Gastrocnemius medialis (tissue), 4 donors: Measurements from ENCODE around the gene PFKFB4. TPM values are rescaled to one million over a fixed set of nuclear protein-coding genes. Genes with fewer than 3 reads are reported as not detected.
"Not testable (repeated sequence)": the region's sequence is repeated elsewhere in the genome, so short reads cannot be mapped to it uniquely, and the experiment has no call there.

Experiments
- ATAC-seq, 2 donors: fragments of 150-250 bp; one replicate each; pipeline ENCODE4 v1.9.1; 2016
- DNase-seq, 2 donors: peaks; one replicate each; pipeline ENCODE4 v3.0.0-alpha.2; 2019
- H3K27ac ChIP-seq, 4 donors: fragments of 200-600 bp; sonication (generic); 1 replicate in 1 of 4; 2 replicates in 3 of 4; pipeline ENCODE4 v1.5.1; 2016 to 2018; ENCODE audit warnings: mild to moderate bottlenecking in 2 of 4, moderate library complexity in 1 of 4
- H3K27me3 ChIP-seq, 3 donors: fragments of 200-600 bp; sonication (generic) in 2 of 3; 1 replicate in 1 of 3; 2 replicates in 2 of 3; pipeline versions ENCODE4 v1.5.1 to v1.6.0; 2016 to 2019; ENCODE audit warnings: mild to moderate bottlenecking in 1 of 3, moderate library complexity in 1 of 3
- H3K36me3 ChIP-seq, 2 donors: fragments of 200-600 bp; sonication (generic) in 1 of 2; one replicate each; pipeline ENCODE4 v1.5.1; 2017 to 2018
- H3K4me1 ChIP-seq, 2 donors: fragments of 200-600 bp; sonication (generic) in 1 of 2; one replicate each; pipeline ENCODE4 v1.5.1; 2016 to 2017; ENCODE audit warnings: mild to moderate bottlenecking in 2 of 2
- H3K4me3 ChIP-seq, 4 donors: fragments of 200-600 bp; sonication (generic) in 3 of 4; 1 replicate in 1 of 4; 2 replicates in 3 of 4; pipeline ENCODE4 v1.5.1; 2016 to 2019; ENCODE audit warnings: mild to moderate bottlenecking in 2 of 4
- H3K9me3 ChIP-seq, 3 donors: fragments of 200-600 bp; sonication (generic) in 2 of 3; 1 replicate in 1 of 3; 2 replicates in 2 of 3; pipeline ENCODE4 v1.5.1; 2016 to 2019
- POLR2A ChIP-seq, 2 donors: fragments of 450-650 bp; IDR thresholded peaks; one replicate each; pipeline ENCODE4 v1.6.1; 2017; ENCODE audit warnings: antibody characterized with exemption in 2 of 2, mild to moderate bottlenecking in 2 of 2, moderate library complexity in 2 of 2
- in situ Hi-C, 4 donors: fragments of 200-750 bp; cut with MboI; loops; one replicate each; pipeline versions ENCODE4 v1.15.0 to v1.8.0; 2017; ENCODE audit warnings: low sequenced_read_pairs in 4 of 4
- intact Hi-C: fragments of 100-400 bp; cut with DNase I; formaldehyde crosslinking; loops from one replicate; pipeline ENCODE4 v1.15.1; 2023; ENCODE audit warnings: low total_unique reads
- total RNA-seq, 4 donors: library from RNA; depleted of rRNA; stranded (reverse); fragments of >200 nt; gene quantifications; one replicate each; pipeline versions ENCODE4 v1.1.0 to v1.2.3, GENCODE V29; 2016
- TF ChIP-seq, protein P1 (sequence below), 5 experiments: fragments of 450-650 bp in 3 of 5; fragments of 200-600 bp in 2 of 5; sonication (generic) in 2 of 5; IDR thresholded peaks in 4 of 5; conservative IDR thresholded peaks in 1 of 5; 1 replicate in 4 of 5; 2 replicates in 1 of 5; pipeline ENCODE4 v1.5.1; 2016 to 2019; ENCODE audit warnings: antibody characterized with exemption in 5 of 5, mild to moderate bottlenecking in 3 of 5, moderate library complexity in 3 of 5

The PFKFB4 gene
- total RNA-seq, 4 donors from 2014 or later: 0.87 to 2.6 (median 1.7) TPM

DNA sequence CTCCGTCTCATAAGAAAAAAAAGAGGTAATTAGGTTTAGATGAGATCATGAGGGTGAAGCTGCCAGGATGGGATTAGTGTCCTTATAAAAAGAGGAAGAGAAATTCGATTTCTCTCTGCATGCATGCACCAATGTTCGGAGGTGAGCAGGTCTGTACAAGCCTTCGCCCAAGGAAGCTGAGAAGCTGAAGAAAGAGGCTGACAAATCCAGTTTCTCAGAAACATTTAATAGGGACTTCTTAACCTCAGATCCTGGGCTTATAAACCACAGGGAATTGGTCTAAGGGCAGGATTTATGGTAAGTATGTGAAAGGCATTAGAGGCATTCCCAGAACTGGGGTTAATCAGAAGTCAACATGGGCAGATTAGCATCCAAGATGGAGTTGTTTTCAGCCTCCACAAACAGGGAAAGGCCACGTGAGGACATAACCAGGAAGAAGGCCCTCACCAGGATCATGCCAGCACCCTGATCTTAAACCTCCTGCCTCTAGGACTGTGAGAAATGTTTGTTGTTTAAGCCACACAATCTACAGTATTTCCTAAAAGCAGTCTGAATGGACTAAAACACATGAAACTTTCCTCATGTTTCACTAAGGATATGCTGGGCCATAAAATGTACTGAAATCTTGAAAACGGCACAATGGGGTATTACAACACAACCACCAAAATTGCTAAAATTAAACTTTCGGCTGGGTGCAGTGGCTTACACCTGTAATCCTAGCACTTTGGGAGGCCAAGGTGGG lies 64.0 kb downstream of the PFKFB4 start:
- peaks cover 0 to 5% of the 10 kb centered on the region in 2 donors for H3K36me3 ChIP-seq
- in situ Hi-C loops: no loop called here

DNA sequence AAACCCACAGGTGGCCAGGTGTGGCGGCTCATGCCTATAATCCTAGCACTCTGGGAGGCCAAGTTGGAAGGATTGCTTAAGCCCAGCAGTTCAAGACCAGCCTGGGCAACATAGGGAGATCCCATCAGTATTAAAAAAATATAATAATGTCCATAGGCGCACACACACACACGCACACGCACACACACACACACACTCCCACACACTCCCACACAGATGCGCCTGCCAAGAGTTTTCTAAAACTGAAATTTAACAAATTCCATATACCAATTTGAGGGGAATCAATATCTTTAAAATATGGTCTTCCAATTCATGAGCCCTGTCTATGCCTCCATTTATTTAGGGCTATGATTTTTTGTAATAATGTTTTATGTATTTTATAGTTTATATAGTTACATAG lies 69.7 kb downstream of the PFKFB4 start:
- ATAC-seq (no peak), DNase-seq (no peak)
- H3K9me3 ChIP-seq: no peaks in the 10 kb centered on the region
- no peak overlapping the region for H3K27ac ChIP-seq
- H3K27me3 ChIP-seq: no peaks in the 10 kb centered on the region
- H3K4me1 ChIP-seq: no peaks in the 10 kb centered on the region
- H3K36me3 ChIP-seq: no peaks in the 10 kb centered on the region
- in situ Hi-C loops (no loop called here), intact Hi-C loops (no loop called here)
- no peak for TF ChIP-seq POLR2A (IDR thresholded peaks at IDR 0.05)
- TF ChIP-seq, protein P1, sequence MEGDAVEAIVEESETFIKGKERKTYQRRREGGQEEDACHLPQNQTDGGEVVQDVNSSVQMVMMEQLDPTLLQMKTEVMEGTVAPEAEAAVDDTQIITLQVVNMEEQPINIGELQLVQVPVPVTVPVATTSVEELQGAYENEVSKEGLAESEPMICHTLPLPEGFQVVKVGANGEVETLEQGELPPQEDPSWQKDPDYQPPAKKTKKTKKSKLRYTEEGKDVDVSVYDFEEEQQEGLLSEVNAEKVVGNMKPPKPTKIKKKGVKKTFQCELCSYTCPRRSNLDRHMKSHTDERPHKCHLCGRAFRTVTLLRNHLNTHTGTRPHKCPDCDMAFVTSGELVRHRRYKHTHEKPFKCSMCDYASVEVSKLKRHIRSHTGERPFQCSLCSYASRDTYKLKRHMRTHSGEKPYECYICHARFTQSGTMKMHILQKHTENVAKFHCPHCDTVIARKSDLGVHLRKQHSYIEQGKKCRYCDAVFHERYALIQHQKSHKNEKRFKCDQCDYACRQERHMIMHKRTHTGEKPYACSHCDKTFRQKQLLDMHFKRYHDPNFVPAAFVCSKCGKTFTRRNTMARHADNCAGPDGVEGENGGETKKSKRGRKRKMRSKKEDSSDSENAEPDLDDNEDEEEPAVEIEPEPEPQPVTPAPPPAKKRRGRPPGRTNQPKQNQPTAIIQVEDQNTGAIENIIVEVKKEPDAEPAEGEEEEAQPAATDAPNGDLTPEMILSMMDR (IDR thresholded peaks at IDR 0.05 in 4 of 5, conservative IDR thresholded peaks at IDR 0.05 in 1 of 5): no peak
- H3K4me3 ChIP-seq: no peak overlapping the region

More for the DNA sequence above, 64.0 kb downstream of the PFKFB4 start:
- intact Hi-C loops: no loop called here
- Histone ChIP-seq H3K27me3 (no peaks in the 10 kb centered on the region), H3K4me3 (no peak overlapping the region), H3K27ac (no peak overlapping the region), H3K9me3 (no peaks in the 10 kb centered on the region), H3K4me1 (no peaks in the 10 kb centered on the region)
- TF ChIP-seq, protein P1 (IDR thresholded peaks at IDR 0.05 in 4 of 5, conservative IDR thresholded peaks at IDR 0.05 in 1 of 5): no peak
- TF ChIP-seq POLR2A (IDR thresholded peaks at IDR 0.05): no peak
- DNase-seq: no peak
- no peak for ATAC-seq

DNA sequence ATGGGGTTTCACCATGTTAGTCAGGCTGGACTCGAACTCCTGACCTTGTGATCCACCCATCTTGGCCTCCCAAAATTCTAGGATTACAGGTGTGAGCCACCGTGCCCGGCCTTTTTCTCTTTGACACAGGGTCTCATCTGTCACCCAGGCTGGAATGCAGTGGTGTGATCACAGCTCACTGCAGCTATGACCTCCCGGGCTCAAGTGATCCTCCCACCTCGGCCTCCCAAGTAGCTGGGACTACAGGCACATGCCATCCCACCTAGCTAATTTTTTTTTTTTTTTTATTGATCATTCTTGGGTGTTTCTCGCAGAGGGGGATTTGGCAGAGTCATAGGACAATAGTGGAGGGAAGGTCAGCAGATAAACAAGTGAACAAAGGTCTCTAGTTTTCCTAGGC lies 73.8 kb downstream of the PFKFB4 start:
- H3K4me3 ChIP-seq, H3K27me3 ChIP-seq, intact Hi-C loops, H3K9me3 ChIP-seq, ATAC-seq, H3K4me1 ChIP-seq, H3K36me3 ChIP-seq, DNase-seq, H3K27ac ChIP-seq, in situ Hi-C loops: not testable (repeated sequence)

DNA sequence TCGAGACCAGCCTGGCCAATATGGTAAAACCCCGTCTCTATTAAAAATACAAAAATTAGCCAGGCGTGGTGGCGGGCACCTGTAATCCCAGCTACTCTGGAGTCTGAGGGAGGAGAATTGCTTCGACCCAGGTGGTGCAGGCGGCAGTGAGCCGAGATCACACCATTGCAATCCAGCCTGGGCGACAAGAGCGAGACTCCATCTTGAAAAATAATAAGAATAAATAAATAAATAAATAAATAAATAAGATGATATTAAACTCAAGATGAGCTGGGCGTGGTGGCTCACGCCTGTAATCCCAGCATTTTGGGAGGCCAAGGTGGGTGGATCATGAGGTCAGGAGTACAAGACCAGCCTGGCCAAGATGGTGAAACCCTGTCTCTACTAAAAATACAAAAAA lies 75.7 kb downstream of the PFKFB4 start:
- H3K9me3 ChIP-seq, H3K36me3 ChIP-seq, DNase-seq, H3K27me3 ChIP-seq, H3K4me3 ChIP-seq, intact Hi-C loops, H3K27ac ChIP-seq, in situ Hi-C loops, H3K4me1 ChIP-seq, ATAC-seq: not testable (repeated sequence)

DNA sequence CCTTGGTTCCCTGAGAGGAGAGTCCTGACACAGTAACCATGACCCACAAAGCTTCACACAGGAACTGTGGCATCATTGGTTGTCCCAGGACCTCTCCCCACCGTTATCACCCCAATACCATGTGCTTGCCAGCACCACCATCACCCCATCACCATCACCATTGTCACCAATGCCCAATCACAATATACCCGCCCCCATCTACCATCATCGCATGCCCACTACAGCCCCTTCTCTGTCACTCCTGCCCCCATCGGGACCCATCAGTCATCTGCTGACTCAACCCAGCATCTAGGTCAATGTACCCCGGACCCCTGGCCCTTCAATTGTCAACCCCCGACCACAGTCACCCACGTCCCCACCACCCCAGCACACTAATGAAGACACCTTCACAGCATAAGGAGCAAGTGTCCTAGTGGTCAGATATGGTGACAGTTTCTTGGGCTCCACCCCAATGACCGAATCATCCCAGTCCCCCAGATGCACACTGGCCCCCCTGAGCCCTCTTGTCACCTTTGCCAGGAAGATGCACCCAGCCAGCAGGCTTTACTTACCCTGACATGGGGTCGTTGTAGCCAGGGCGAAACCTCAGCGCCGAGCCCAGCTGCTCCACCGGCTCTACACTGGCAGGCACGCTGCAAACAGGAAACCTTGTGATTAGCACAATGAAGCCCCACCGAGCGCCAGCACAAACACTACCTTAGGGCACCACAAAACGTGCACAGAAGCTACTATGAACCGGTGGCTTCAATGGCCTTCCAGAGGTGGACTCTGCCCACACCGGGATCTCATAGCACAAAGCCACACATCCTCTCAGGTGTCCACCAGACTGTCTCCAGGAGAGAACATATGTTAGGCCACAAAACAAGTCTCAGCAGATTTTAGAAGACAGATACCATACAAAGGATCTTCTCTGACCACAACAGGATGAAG lies 77.7 kb downstream of the PFKFB4 start:
- TF ChIP-seq POLR2A (IDR thresholded peaks at IDR 0.05): no peak
- intact Hi-C loops (no loop called here), in situ Hi-C loops (no loop called here)
- DNase-seq: no peak
- Histone ChIP-seq H3K9me3 (no peaks in the 10 kb centered on the region), H3K4me3 (no peak overlapping the region), H3K4me1 (no peaks in the 10 kb centered on the region), H3K36me3 (no peaks in the 10 kb centered on the region), H3K27me3 (no peaks in the 10 kb centered on the region), H3K27ac (peak overlapping the region in 2 of 4 donors; percentile 27 to 54)
- no peak for ATAC-seq

DNA sequence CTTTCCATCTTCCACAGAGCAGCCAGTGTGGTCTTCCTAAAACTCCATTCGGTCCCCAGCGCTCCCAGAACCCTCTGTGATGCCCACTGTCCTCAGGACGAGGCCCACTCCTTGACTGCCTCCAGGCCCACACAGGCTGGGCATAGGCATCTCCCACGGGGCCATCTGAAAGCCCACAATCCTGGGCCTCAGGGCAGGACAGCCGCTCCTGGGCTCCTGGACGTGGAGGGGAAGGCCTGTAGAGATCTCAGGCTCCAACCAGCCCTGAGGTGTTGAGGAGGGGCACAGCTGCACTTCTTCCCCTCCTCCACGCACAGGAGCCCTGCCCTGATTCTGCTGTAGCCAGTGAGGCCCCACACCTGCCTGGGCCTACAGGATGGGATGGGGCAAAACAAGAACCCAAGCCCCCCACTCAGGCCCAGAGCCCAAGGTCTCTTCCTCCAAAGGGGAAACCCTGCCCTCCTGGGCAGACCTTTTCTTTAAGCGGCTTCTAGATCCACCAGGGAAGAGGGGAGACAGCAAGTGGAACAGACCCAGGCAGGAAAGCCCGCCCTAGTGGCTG lies 78.6 kb downstream of the PFKFB4 start:
- intact Hi-C loops (no loop called here), in situ Hi-C loops (no loop called here)
- Histone ChIP-seq H3K36me3 (no peaks in the 10 kb centered on the region), H3K27ac (peak overlapping the region in 3 of 4 donors; percentile 54), H3K27me3 (no peaks in the 10 kb centered on the region), H3K4me3 (no peak overlapping the region), H3K9me3 (no peaks in the 10 kb centered on the region), H3K4me1 (peaks cover 4 to 5% of the 10 kb centered on the region in 2 donors)
- TF ChIP-seq, protein P1 (IDR thresholded peaks at IDR 0.05 in 4 of 5, conservative IDR thresholded peaks at IDR 0.05 in 1 of 5): no peak
- TF ChIP-seq POLR2A (IDR thresholded peaks at IDR 0.05): no peak
- DNase-seq (no peak), ATAC-seq (no peak)
